ENCODE data around the gene CNOT6L. TPM values are rescaled to one million over a fixed set of nuclear protein-coding genes. Genes with fewer than 3 reads are reported as not detected.

Gene CNOT6L
- total RNA-seq, 8 experiments from 2014 or later, result 12.7 to 22.6 (median 17.2) TPM

GRCh38 chr4:77669946-77670590 is 149.1 kb downstream of the CNOT6L start:
- H3K4me3 ChIP-seq, result no peak overlapping the region
- no peak for ATAC-seq (replicated peaks in 6 of 8)
- WGBS, 10 experiments, result 19 to 88% (median 50%) methylated on average over 2 to 7 of the region's 7 CpGs; no CpG with 5 or more reads in 1 of the 10 experiments
- in situ Hi-C loops (cut with MboI; ENCODE audit: low pct_unique_long_range_greater_than_20kb in 2 of 9, low sequenced_read_pairs in 9 of 9, unreplicated experiment in 9 of 9), result no loop called here
- H3K4me1 ChIP-seq (replicated peaks in 1 of 2), result peaks cover 4 to 6% of the 10 kb centered on the region in 2 donors
- H3K27ac ChIP-seq, result no peak overlapping the region

- no peak overlapping the region for H3K27ac ChIP-seq
- 20 to 100% (median 80%) methylated on average over 1 to 4 of the region's 4 CpGs; no CpG with 5 or more reads in 1 of the 10 experiments for WGBS, 10 experiments
Observed at GRCh38 chr4:77665381-77666069, 153.6 kb downstream of the CNOT6L start.

More at GRCh38 chr4:77665381-77666069, 153.6 kb downstream of the CNOT6L start:
- in situ Hi-C loops (cut with MboI; ENCODE audit: low pct_unique_long_range_greater_than_20kb in 2 of 9, low sequenced_read_pairs in 9 of 9, unreplicated experiment in 9 of 9), result no loop called here
- ATAC-seq (replicated peaks in 6 of 8), result no peak
- no peak overlapping the region for H3K4me3 ChIP-seq
- H3K4me1 ChIP-seq (replicated peaks in 1 of 2), result peaks cover 0 to under 1% of the 10 kb centered on the region in 2 donors

Other genes starting within 250 kb of the CNOT6L start
- gene CXCL13, start 213.5 kb downstream of the CNOT6L start, total RNA-seq, result 1 to 10 TPM in 1 of 8 experiments, not detected in 7; 1.1 TPM
- gene MRPL1, start 43.5 kb upstream of the CNOT6L start, total RNA-seq, result 10 to 100 TPM; 31.9 to 44.3 (median 37.3) TPM
- 10 to 100 TPM in 2 of 8 experiments, 1 to 10 TPM in 5, under 1 TPM in 1; 0.59 to 28.6 (median 5.4) TPM for gene FRAS1, start 238.0 kb upstream of the CNOT6L start, total RNA-seq